Upper lobe of left lung (tissue), 6 donors: ENCODE measurements around the gene RHOU. TPM values are rescaled to one million over a fixed set of nuclear protein-coding genes. Genes with fewer than 3 reads are reported as not detected.

Source experiments
- ATAC-seq, 2 donors: fragments of 200-7000 bp; cut with Tn5 transposase; one replicate each; pipeline ENCODE4 v1.9.1; 2022; ENCODE audit warnings: mild to moderate bottlenecking in 2 of 2, moderate library complexity in 2 of 2; ENCODE audit not compliant: low FRiP score in 2 of 2
- DNase-seq, 2 donors: peaks; one replicate each; pipeline ENCODE4 v3.0.0-alpha.2; 2019 to 2020
- H3K27ac ChIP-seq, 4 donors: fragments of 200-600 bp; sonication (generic); one replicate each; pipeline ENCODE4 v1.5.1; 2016 to 2019
- H3K27me3 ChIP-seq, 4 donors: fragments of 200-600 bp; sonication (generic); one replicate each; pipeline ENCODE4 v1.5.1; 2017 to 2019
- H3K36me3 ChIP-seq, 4 donors: fragments of 200-600 bp; sonication (generic); one replicate each; pipeline ENCODE4 v1.5.1; 2016 to 2019
- H3K4me1 ChIP-seq, 4 donors: fragments of 200-600 bp; sonication (generic); one replicate each; pipeline ENCODE4 v1.5.1; 2018 to 2019
- H3K4me3 ChIP-seq, 4 donors: fragments of 200-600 bp; sonication (generic); one replicate each; pipeline ENCODE4 v1.5.1; 2017 to 2019; ENCODE audit warnings: mild to moderate bottlenecking in 2 of 4, moderate library complexity in 1 of 4
- H3K9me3 ChIP-seq, 4 donors: fragments of 200-600 bp; sonication (generic); one replicate each; pipeline ENCODE4 v1.5.1; 2018 to 2019
- EP300 ChIP-seq, 4 donors: sonication (generic); formaldehyde crosslinking; IDR thresholded peaks; one replicate each; pipeline ENCODE4 v1.5.1; 2017; ENCODE audit warnings: antibody characterized with exemption in 4 of 4, control low read depth in 2 of 4
- POLR2A ChIP-seq, 4 donors: fragments of 450-650 bp; IDR thresholded peaks; one replicate each; pipeline ENCODE4 v1.5.1; 2016 to 2017; ENCODE audit warnings: antibody characterized with exemption in 4 of 4, mild to moderate bottlenecking in 2 of 4
- POLR2AphosphoS5 ChIP-seq, 2 donors: sonication (generic); formaldehyde crosslinking; IDR thresholded peaks; one replicate each; pipeline ENCODE4 v1.5.1; 2017; ENCODE audit warnings: antibody characterized with exemption in 2 of 2
- WGBS, 2 donors: methylation state at CpG; one replicate each; pipeline ENCODE4 v1.1.5; 2017 to 2018; 5-methylcytosine and 5-hydroxymethylcytosine counted together
- total RNA-seq, 6 donors: library from RNA; depleted of rRNA in 4 of 6; stranded (reverse); fragments of >200 nt in 4 of 6; gene quantifications; one replicate each; pipeline versions ENCODE4 v1.1.0 to v1.2.1, GENCODE V29; 2016 to 2021
- TF ChIP-seq, protein P1 (sequence below), 6 experiments: fragments of 450-650 bp in 4 of 6; fragments of 200-600 bp in 2 of 6; sonication (generic) in 2 of 6; IDR thresholded peaks; one replicate each; pipeline ENCODE4 v1.5.1; 2016 to 2019; ENCODE audit warnings: antibody characterized with exemption in 6 of 6
- donor health status: DM: no; HTN: no; CAD: no; lungs with moderate emphysema.
- donor health status: DM: no; HTN: yes; CAD: no; lungs with severe emphysema.

Gene RHOU
- total RNA-seq, 6 donors from 2014 or later: 11.0 to 44.9 (median 18.7) TPM

DNA sequence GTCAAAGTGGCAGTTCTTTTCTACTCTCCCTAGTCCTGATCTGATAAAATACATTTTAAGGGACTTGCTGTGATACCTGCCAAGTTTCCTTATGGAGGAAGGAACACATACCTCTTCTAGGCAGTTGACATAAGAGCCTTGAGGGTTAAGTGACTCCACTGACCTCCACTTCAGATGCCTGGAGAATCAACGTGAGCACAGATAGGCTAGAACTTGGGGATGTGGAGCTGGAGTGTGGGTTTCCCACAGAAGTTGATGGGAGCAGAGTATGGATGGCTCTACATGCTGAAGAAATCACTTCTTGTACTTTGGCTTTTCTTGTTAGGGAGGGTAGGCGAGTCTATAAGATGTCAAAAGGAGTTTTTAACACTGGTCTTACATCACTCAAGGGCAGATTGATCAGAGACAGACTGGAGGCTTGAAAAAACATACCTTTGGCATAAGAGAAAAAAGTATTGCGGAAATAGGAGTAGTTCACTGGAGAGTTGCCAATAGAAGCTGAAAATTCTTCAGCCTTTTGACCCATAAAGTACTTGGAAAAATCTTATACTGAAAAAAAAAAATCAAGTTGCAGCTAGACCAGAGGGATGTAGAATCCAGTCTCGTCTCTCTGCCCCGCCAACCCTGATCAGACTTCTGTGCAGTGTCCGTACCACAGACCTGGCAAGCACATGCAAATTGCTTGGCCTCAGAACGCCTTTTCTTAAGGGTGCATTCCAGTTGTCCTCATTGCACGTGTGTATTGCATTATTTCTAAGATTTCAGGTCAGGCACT lies 5.5 kb downstream of the RHOU start:
- Histone ChIP-seq H3K4me3 (no peak overlapping the region), H3K9me3 (no peaks in the 10 kb centered on the region), H3K36me3 (peaks cover 7 to 34% (median 11%) of the 10 kb centered on the region in 4 donors), H3K4me1 (peaks cover 18 to 42% (median 24%) of the 10 kb centered on the region in 4 donors), H3K27me3 (no peaks in the 10 kb centered on the region), H3K27ac (peak overlapping the region in 1 of 4 donors; percentile 21)
- 48 to 68% methylated on average over 8 of the region's 8 CpGs for WGBS, 2 donors
- TF ChIP-seq POLR2A (IDR thresholded peaks at IDR 0.05): no peak
- peak in 1 of 2 donors; percentile 30 for TF ChIP-seq POLR2AphosphoS5 (IDR thresholded peaks at IDR 0.05)
- ATAC-seq: peak in 1 of 2 donors; percentile 16
- DNase-seq: peak in 1 of 2 donors; percentile 53

DNA sequence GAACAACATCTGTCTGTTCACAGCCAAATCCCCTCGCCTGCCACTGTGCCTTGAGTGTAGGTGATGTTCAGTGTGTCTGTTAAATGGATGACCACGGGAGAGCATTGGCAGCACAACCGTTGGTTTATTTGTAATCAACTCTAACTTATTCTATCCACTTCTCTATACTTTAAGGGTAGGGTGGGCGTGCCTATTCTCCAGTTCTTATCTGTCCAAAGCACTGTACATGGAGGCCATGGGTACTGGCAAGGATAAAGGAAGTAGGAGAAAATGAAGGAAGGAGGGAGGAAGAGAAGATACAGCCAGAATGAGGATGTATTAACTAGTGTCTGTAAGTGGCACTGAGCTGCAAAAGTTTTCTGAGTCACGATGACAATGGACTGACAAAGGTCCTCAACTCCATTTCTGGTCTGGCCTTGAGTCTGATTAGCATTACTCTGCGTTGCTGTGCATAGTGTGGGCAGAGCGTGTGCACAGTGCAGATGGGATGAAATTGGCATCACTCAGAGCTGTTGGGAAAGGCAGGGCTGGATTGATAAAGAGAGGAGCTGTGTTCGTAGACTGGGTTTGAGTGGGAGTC lies 7.1 kb downstream of the RHOU start:
- 84 to 86% methylated on average over 8 of the region's 8 CpGs for WGBS, 2 donors
- TF ChIP-seq EP300 (IDR thresholded peaks at IDR 0.05) (no peak), POLR2AphosphoS5 (IDR thresholded peaks at IDR 0.05) (no peak), POLR2A (IDR thresholded peaks at IDR 0.05) (no peak)
- TF ChIP-seq, protein P1, sequence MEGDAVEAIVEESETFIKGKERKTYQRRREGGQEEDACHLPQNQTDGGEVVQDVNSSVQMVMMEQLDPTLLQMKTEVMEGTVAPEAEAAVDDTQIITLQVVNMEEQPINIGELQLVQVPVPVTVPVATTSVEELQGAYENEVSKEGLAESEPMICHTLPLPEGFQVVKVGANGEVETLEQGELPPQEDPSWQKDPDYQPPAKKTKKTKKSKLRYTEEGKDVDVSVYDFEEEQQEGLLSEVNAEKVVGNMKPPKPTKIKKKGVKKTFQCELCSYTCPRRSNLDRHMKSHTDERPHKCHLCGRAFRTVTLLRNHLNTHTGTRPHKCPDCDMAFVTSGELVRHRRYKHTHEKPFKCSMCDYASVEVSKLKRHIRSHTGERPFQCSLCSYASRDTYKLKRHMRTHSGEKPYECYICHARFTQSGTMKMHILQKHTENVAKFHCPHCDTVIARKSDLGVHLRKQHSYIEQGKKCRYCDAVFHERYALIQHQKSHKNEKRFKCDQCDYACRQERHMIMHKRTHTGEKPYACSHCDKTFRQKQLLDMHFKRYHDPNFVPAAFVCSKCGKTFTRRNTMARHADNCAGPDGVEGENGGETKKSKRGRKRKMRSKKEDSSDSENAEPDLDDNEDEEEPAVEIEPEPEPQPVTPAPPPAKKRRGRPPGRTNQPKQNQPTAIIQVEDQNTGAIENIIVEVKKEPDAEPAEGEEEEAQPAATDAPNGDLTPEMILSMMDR (IDR thresholded peaks at IDR 0.05): no peak
- H3K27ac ChIP-seq: no peak overlapping the region
- ATAC-seq: no peak
- H3K4me1 ChIP-seq: peaks cover 16 to 26% (median 22%) of the 10 kb centered on the region in 4 donors
- H3K27me3 ChIP-seq: no peaks in the 10 kb centered on the region
- H3K9me3 ChIP-seq: no peaks in the 10 kb centered on the region
- peaks cover 7 to 41% (median 11%) of the 10 kb centered on the region in 4 donors for H3K36me3 ChIP-seq
- no peak for DNase-seq
- H3K4me3 ChIP-seq: no peak overlapping the region

DNA sequence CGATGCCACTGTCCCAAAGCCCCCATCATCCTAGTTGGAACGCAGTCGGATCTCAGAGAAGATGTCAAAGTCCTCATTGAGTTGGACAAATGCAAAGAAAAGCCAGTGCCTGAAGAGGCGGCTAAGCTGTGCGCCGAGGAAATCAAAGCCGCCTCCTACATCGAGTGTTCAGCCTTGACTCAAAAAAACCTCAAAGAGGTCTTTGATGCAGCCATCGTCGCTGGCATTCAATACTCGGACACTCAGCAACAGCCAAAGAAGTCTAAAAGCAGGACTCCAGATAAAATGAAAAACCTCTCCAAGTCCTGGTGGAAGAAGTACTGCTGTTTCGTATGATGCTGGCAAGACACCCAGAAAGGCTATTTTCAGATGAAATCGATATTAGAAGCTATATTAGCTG lies 8.1 kb downstream of the RHOU start:
- TF ChIP-seq POLR2AphosphoS5 (IDR thresholded peaks at IDR 0.05) (no peak), POLR2A (IDR thresholded peaks at IDR 0.05) (no peak), EP300 (IDR thresholded peaks at IDR 0.05) (no peak)
- TF ChIP-seq, protein P1 (IDR thresholded peaks at IDR 0.05): no peak
- no peak overlapping the region for H3K4me3 ChIP-seq
- WGBS, 2 donors: 90 to 91% methylated on average over 13 of the region's 13 CpGs
- H3K36me3 ChIP-seq: peaks cover 7 to 41% (median 11%) of the 10 kb centered on the region in 4 donors
- H3K27me3 ChIP-seq: no peaks in the 10 kb centered on the region
- H3K4me1 ChIP-seq: peaks cover 13 to 20% (median 18%) of the 10 kb centered on the region in 4 donors
- DNase-seq (no peak), ATAC-seq (no peak)
- H3K9me3 ChIP-seq: no peaks in the 10 kb centered on the region
- H3K27ac ChIP-seq: no peak overlapping the region

DNA sequence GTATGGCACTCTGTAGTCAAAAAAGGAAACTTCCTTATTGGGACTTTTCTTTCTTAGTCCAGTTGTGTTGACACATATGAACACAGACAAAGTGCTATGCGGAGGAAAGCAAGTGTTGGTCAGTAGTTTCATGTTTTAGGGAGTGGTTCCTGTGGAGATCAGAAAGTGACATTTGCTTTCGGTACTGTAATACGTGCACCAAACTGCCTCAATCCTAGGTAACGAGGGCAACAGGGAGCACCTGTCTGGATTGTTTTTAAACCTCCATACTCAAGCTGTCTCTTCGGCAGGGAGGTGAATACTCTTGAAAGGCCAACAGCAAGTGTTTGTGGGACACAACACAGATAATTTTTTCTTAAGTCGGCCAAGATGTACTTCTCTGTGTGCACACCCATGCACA lies 9.1 kb downstream of the RHOU start:
- Histone ChIP-seq H3K4me1 (peaks cover 12 to 16% (median 14%) of the 10 kb centered on the region in 4 donors), H3K36me3 (peaks cover 7 to 41% (median 11%) of the 10 kb centered on the region in 4 donors), H3K9me3 (no peaks in the 10 kb centered on the region), H3K27ac (no peak overlapping the region), H3K4me3 (no peak overlapping the region), H3K27me3 (no peaks in the 10 kb centered on the region)
- DNase-seq: no peak
- no peak for ATAC-seq
- 86 to 92% methylated on average over 6 of the region's 6 CpGs for WGBS, 2 donors
- TF ChIP-seq, protein P1 (IDR thresholded peaks at IDR 0.05): no peak
- TF ChIP-seq POLR2A (IDR thresholded peaks at IDR 0.05): no peak
- no peak for TF ChIP-seq POLR2AphosphoS5 (IDR thresholded peaks at IDR 0.05)
- TF ChIP-seq EP300 (IDR thresholded peaks at IDR 0.05): no peak

DNA sequence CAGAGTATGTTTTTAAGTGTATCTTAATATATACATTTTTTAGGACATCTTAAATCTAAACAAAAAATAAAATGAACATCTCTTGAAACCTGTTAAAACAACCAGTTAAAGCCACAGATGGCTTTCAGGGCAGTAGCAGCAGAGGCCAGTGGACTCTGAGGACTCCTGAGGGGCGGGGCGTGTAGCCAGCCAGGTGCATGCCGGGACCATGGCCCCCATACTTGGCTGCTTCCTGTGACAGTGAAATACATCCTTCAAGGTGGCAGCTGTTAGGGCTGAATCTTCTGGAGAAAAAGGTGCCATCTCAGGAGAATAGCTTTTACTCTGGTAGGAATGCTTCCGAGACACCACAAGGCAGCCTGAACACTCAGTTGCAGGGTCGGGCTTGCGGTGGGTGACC lies 9.6 kb downstream of the RHOU start:
- ATAC-seq (no peak), DNase-seq (peak in 1 of 2 donors; percentile 24)
- 93 to 97% methylated on average over 6 of the region's 6 CpGs for WGBS, 2 donors
- no peak overlapping the region for H3K27ac ChIP-seq
- TF ChIP-seq POLR2A (IDR thresholded peaks at IDR 0.05) (no peak), EP300 (IDR thresholded peaks at IDR 0.05) (no peak), POLR2AphosphoS5 (IDR thresholded peaks at IDR 0.05) (no peak)
- TF ChIP-seq, protein P1 (IDR thresholded peaks at IDR 0.05): no peak
- no peak overlapping the region for H3K4me3 ChIP-seq
- H3K9me3 ChIP-seq: no peaks in the 10 kb centered on the region
- H3K36me3 ChIP-seq: peaks cover 7 to 41% (median 11%) of the 10 kb centered on the region in 4 donors
- peaks cover 7 to 14% (median 12%) of the 10 kb centered on the region in 4 donors for H3K4me1 ChIP-seq
- H3K27me3 ChIP-seq: no peaks in the 10 kb centered on the region
